HG03064 (cell line): ENCODE data around the gene RAB11A.
"Not testable (repeated sequence)": the region's sequence is repeated elsewhere in the genome, so short reads cannot be mapped to it uniquely, and the experiment has no call there.

ENCODE experiments used
- ATAC-seq: cut with Tn5 transposase; IDR thresholded peaks from one replicate; pipeline ENCODE4 v1.9.1; 2021; ENCODE audit warnings: low read depth; ENCODE audit not compliant: unreplicated experiment

RAB11A gene

DNA sequence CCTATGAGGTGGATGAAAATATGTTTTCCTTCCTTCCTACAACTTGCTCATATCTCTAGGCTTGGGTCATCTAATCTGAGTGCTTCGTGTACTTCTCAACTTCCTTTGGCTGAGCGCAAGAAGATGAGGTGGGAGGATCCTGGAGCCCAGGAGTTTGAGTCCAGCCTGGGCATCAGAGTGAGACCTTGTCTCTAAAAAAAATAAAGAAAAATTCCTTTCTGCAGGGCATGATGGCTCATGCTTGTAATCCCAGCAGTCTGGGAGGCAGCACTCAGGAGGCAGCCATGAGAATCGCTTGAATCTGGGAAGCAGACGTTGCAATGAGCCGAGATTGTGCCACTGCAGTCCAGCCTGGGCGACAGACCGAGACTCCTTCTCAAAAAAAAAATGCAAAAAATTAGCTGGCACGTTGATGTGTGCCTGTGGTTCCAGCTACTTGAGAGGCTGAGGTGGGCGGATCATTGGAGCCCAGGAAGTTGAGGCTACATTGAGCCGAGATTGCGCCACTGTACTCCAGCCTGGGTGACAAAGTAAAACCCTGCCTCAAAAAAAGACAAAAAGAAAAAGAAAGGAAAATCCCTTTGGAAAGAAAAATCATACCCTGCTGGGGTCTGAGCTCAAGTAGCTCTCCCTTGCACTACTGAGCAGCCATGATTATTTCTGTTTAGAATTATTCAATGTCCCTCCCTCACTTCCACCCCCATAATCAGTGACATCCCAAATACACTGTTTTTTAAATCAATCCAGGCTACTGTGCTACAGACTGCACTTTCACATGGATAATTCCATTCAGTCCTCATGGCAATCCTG, 28.0 kb upstream of the RAB11A start:
- ATAC-seq, result no peak

DNA sequence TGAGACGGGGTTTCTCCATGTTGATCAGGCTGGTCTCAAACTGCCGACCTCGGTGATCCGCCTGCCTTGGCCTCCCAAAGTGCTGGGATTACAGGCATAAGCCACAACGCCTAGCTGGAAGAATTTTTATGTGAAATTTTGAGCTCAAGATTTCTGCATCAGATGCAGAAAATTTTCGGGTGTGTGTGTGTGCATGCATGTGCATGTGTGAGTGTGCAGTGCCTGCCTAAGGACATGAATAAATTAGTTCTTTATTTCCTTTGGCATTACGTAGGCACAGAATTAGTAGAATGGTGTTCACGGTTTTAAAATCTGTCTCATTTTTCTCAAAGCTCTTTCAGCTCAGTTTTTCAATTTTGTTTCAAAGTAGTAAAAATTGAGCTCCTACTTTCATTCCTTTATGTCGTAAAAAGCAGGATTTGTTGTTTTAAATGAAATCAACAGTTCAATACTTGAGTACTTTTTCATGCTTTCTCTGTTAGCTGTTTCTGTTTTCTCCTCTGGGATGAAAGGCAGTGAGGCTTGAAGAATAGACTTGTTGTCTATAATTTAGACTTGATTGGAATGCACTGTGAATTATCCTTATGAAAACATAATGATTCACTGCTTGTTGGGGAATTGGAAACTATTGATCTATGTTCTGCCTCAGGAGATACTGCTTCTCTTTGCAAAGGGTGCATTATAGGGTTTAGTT, 23.3 kb upstream of the RAB11A start:
- no peak for ATAC-seq

DNA sequence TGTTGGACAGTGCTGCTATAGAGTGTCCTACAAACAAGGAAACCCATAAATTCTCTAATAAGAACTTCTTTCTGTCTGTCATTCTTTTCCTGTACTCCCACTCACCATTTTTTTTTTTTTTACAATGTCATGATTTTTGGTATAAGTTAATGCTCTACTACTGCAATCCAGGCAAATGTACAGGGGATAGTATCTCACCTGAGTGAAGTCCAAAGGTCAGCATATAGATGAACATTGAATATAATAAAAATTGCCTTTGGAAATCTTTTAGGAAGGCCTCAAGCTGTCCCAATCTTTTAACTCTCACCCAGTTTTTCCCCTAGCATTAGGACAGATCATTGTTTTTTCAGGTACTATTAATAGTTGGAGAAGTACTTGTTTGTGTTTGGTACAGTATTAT, 21.3 kb upstream of the RAB11A start:
- no peak for ATAC-seq

DNA sequence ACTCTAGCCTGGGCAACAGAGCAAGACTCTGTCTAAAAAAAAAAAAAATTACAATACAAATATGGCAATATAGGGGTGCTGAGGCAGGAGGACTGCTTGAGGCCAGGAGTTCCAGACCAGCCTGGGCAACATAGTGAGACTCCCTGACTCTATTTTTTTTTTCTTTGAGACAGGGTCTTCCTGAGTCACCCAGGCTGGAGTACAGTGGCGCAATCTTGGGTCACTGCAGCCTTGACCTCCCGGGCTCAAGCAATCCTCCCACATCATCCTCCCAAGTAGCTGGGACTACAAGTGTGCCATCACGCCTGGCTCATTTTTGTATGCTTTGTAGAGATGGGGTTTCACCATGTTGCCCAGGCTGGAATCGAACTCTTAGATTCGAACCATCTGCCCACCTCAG, 17.3 kb upstream of the RAB11A start:
- ATAC-seq, result no peak

DNA sequence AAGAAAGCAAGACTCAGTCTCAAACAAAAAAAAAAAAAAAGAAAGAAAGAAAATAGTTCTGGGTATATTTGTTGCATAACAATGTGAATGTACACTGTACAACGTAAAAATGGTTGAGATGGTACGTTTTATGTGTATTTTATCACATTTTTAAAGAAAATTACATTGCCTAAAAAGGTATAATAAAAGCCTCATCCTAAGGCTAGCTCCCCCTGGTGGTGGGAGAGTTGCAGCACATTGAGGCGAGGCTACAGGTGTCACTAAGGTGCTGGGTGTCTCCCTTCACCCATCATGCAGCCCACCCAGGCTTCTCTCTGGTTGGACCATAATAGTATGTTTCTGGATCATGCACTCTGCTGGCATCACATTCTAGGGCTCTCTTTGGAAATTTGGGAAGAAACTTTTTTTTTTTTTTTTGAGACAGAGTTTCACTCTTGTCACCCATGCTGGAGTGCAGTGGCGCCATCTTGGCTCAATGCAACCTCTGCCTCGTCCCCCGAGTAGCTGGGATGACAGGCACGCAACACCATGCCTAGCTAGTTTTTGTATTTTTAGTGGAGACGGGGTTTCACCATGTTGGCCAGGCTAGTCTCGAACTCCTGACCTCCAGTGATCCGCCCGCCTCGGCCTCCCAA, 12.4 kb upstream of the RAB11A start:
- no peak for ATAC-seq

DNA sequence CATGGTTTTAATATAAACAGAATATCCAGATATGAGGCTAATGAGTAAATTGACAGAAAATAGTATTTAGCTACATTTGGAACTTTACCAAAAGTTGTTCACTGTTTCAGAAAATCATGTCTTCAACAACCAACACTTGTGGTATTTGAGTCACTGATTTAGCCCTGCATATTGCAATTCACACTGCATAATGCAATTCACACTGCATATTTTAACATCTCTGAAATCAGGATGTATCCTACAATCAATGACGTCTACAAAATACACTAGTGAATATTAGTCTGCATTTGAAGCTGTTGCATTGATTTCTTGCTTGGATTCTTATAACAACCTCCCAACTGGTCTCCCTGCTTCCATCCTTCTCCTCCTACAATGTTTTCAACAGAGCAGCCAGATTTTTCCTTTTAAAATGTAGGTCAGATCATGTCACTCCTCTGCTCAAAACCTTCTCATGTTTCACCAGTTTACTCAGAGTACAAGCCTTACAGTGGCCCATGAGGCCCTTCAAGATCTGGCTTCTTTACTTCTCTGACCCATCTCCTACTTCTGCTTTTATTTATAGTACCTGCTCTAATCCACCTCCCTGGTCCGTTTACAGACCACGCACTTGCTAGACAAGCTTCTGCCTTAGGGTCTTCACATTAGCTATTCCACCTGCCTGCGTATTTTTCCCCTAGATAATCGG, 11.4 kb upstream of the RAB11A start:
- ATAC-seq, result no peak

DNA sequence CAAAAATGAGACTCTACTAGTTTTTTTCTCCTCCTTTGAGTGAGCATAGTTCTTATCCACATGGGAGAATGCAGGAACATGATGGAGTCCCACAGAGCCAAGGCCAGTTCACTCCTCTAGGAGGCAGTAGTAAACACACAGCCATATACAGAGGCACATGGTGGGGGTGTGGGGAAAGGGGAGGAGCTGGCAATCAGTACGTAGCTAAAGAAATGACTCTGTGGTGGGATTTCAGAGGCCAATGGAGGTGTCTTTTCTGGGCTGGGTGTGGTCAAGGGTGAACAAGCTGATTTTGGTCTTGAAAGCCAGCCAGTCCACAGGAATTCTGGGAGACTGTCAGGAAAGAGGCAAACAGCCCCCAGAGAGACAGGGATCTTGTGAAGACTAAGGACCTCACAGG, 6.6 kb upstream of the RAB11A start:
- no peak for ATAC-seq

DNA sequence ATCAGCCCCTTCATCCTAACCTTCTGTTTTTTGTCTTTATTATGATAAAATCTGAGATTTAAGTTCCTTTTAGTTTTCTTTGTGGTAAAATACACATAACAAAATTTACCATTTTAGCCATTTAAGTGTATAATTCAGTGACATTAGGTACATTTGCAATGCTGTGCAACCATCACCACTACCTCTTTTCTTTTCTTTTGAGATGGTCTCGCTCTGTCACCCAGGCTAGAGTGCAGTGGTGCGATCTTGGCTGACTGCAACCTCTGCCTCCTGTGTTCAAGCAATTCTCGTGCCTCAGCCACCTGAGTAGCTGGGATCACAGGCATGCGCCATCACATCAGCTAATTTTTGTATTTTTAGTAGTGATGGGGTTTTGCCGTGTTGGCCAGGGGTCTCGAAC, 6.2 kb upstream of the RAB11A start:
- no peak for ATAC-seq

DNA sequence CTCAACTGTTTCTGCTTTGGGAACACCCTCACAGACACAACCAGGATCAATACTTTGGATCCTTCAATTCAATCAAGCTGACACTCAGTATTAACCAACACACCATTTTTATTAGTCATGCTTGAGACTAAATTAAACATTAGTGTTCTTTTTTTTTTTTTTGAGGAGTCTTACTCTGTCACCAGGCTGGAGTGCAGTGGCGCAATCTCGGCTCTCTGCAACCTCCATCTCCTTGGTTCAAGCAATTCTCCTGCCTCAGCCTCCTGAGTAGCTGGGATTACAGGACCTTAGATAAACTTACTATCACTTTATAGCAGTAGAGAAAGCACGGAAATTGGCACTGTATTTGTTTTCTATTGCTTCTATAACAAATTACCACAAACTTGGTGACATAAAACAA, 2.0 kb upstream of the RAB11A start:
- ATAC-seq, result no peak

DNA sequence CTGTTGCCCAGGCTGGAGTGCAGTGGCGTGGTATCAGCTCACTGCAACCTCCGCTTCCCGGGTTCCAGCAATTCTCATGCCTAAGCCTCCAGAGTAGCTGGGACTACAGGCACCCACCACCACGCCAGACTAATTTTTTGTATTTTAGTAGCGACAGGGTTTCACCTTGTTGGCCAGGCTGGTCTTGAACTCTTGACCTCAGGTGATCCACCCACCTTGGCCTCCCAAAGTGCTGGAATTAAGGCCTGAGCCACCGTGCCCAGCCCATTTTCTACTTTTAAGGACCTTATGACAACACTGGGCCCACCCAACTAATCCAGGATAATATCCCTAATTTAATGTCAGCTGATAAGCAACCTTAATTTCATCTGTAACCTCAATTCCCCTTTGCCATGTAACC, 1.4 kb upstream of the RAB11A start:
- not testable (repeated sequence) for ATAC-seq

DNA sequence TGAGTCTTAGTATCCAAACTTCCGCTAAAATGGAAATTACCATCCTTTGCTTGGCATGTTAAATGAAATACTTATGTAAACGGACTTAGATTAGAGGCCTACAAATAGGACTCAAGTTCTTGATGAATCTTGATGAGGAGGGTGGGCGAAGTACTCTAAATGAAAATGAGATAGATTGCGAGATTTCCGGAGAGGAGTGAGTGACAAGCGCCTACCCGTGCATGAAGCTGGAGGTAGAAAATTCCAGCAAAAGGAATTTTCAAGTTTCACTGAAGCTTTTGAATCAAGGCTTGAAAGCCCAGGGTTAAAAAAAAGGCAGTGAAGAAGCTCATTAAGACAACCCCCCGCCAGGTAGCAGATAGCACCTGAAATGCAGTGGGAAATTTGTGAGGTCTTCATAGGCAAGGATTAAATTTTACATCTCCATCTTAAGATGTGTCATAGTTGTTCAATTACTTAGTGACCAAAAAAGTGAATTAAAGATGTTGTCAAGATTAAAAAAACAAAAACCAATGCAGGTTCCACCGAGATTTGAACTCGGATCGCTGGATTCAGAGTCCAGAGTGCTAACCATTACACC, 655 bp upstream of the RAB11A start:
- no peak for ATAC-seq

DNA sequence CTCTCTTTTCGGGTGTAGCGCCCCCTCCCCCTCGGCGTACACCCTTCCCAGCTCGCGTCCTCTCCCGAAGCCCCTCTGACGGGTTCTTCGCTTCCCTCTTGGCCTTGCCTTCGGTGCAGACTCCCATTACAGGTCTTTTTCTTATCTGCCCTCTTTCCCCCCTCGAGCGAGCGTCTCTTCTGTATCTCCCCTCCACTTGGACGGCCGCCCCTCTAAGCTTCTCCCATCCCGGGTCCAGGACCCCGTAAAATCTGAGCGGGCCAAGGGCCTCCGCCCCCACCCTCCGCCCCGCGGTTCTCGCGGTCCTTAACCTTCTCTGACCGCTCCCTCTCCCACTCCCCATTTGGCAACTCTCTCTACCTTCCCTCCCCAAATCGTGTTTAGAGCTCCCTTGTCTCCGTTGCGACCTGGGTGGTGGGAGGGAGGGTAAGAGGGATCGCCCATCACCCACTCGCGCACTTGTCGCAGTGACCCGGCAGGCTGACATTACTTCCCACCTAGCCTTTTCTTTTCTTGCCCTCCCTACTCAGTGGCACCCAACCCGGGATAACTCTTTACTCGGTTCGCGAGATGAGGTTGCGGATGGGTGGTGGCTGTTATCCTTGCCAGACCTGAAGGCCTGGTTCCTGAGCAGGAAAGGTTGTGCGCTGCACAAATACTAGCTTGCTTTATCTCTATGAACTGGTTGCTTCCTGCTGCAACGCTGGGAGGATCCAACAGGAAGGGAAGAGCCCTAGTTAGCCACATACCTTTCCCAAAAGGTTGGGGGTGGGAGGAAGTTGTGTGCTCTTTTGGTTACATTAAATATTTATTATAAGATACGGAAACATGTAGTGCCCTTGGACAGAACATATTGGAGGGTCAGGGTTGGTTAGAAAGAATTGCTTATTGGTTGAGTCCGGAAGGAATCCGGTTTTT, 922 bp downstream of the RAB11A start:
- ATAC-seq, result no peak

DNA sequence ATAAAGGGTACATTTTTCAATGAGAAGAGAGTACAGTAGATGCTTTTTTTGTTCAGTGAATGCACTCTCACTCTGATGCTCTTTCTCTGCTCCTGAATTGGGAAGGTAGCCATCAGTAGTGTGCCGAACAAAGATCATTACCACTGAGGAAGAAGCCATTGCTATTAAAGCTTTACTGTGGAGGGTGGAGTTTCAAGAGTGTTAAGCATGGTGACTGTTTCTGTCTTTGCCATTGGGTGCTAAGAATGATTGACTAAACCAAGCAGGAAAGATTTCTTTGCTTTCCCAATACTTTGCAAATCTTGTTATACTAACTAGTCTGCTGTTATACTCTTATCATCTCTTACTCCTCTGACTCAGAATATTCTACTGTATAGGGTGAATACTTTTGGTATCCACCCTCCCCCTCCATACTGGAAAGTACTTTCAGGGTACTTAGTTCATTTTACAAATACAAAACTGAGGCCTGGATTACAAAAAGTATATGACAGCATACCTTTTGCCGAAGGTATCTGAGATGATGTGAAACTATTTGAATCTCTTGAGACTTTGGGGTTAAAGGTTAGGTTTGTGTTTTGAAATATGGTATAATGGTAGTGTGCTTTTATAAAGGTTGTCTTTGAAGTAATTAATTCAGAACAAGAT, 1.7 kb downstream of the RAB11A start:
- ATAC-seq, result no peak

DNA sequence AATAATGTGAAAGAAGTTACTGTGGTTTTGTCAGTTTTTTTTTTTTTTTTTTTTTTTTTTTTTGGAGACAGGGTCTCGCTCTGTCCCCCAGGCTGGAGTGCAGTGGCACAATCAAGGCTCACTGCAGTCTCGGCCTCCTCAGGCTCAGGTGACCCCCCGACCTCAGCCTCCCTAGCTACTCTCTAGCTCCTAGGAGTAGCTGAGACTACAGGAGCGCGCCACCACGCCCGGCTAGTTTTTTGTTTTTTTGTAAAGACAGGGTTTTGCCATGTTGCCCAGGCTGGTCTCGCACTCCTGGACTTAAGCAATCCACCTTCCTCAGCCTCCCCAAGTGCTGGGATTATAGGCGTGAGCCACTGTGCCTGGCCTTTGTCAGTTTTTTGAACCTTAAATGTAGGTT, 2.6 kb downstream of the RAB11A start:
- not testable (repeated sequence) for ATAC-seq

DNA sequence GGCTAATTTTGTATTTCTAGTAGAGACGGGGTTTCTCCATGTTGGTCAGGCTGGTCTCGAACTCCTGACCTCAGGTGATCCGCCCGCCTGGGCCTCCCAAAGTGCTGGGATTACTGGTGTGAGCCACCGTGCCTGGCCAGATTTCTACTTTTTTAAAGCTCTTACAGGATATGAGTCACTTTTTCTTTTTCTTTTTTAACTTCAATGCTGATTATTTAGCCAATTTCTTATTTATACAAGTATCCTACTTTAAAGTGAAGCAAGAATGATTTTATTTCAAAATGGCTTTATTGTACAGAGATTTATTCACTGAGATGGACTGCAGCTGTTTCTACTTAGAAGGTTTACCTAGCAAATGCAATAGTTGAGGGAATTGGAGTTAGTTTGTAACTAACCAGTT, 3.3 kb downstream of the RAB11A start:
- not testable (repeated sequence) for ATAC-seq

DNA sequence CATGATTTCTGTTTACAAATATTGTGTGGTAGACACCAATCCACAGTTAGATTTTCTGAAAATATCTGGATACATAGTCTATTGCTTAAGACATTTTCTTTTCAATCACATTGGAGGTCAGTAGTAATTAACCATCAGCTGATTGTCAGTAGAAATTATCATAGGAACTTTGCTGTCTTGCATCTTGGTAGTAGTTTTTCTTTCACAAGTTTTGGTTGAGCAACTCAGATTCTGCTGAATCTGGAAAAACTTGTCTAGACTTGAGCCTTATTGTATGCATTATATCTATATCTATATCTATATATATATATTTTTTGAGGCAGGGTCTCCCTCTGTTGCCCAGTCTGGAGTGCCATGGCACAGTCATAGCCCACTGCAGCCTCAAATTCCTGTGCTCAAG, 4.0 kb downstream of the RAB11A start:
- ATAC-seq, result no peak

DNA sequence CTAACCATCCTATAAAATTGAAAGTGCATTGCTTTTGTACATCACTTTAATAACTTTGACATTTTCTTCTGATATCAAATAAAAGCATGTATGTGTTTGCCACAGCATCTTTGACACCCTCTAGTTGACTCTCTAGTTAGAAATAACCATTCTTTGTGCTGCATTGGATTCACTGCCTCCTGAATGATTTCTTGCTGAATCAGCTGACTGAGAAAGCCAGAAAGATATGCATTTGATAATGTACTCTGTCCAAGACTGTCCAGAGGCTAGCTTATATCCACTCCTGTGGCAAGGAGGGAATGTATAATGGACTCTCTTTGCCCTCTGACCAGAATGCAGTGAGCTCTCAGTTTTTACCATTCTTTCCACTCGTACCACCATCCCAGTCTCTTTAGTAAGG, 6.2 kb downstream of the RAB11A start:
- ATAC-seq, result no peak

DNA sequence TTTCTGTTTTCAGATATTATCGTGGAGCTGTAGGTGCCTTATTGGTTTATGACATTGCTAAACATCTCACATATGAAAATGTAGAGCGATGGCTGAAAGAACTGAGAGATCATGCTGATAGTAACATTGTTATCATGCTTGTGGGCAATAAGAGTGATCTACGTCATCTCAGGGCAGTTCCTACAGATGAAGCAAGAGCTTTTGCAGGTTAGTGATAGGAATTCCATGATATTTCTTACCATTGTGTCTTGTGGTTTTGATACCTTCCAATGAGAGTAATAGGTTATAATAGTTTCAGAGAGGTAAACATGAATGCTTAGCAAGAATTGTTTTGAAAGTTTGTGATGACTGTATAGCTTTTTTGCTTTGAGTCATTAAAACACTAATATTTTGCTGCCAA, 8.5 kb downstream of the RAB11A start:
- ATAC-seq, result no peak

DNA sequence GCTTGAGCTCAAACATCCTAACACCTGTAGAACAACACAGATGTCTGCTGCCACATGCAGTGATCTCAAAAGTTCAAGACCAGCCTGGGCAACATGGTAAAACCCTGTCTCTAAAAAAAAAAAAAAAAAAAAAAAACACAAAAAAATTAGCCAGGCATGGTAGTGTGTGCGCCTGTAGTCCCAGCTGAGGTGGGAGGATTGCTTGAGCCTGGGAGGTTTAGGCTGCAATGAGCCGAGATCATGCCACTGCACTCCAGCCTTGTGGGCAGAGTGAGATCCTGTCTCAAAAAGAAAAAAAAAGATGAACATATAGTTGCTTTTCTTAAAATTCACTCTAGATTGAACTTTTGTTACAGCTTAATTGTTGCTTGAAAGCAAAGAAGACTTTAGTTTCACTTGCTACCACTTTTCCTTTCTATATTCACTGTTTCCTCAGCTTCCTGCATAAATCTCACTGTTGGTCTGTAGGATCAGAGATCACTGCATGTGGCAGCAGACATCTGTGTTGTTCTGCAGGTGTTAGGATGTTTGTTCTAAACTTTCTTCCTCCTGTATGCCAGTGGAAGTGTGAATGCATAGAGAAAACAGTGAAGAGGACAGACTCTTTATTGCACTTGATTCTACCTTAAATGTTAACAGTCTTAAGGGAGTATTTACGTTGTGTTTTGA, 12.6 kb downstream of the RAB11A start:
- no peak for ATAC-seq
